SK-N-SH treated with all-trans-retinoic acid at 6 μM for 48 hours (cell line): ENCODE data around the gene SHE.

Experiments used
- ARNTL ChIP-seq: fragments of 450-650 bp; formaldehyde crosslinking; IDR thresholded peaks from 2 replicates; pipeline ENCODE4 v1.5.0; 2020; ENCODE audit warnings: low read depth, mild to moderate bottlenecking, moderate library complexity, borderline replicate concordance
- RARB ChIP-seq: fragments of 250-450 bp; sonication (Bioruptor Pico); IDR thresholded peaks from 2 replicates; pipeline ENCODE4 v1.8.0; 2021; ENCODE audit warnings: mild to moderate bottlenecking, moderate library complexity
- SNAI2 ChIP-seq: fragments of 250-450 bp; sonication (Bioruptor Pico); IDR thresholded peaks from 2 replicates; pipeline ENCODE4 v1.5.0; 2020; ENCODE audit warnings: mild to moderate bottlenecking, moderate library complexity
- TCF4 ChIP-seq: fragments of 250-450 bp; sonication (Bioruptor Pico); IDR thresholded peaks from 2 replicates; pipeline ENCODE4 v1.8.0; 2021; ENCODE audit warnings: mild to moderate bottlenecking, moderate library complexity, borderline replicate concordance
- ZFP3 ChIP-seq: fragments of 250-450 bp; sonication (Bioruptor Pico); IDR thresholded peaks from 2 replicates; pipeline ENCODE4 v1.5.0; 2020; ENCODE audit warnings: mild to moderate bottlenecking, moderate library complexity

- TF ChIP-seq ARNTL (no peak), ZFP3 (CRISPR knock-in tag) (no peak), SNAI2 (CRISPR knock-in tag) (no peak), RARB (CRISPR knock-in tag) (no peak), TCF4 (CRISPR knock-in tag) (no peak)
These were observed 47.7 kb downstream of the SHE start for GRCh38 chr1:154454386-154455120.
